Loucy (cell line): Measurements from ENCODE around the gene ERFL.

ENCODE experiments used
- H2AFZ ChIP-seq: fragments of 200-600 bp; sonication (generic); 2 replicates; pipeline ENCODE4 v1.6.0; 2016; ENCODE audit warnings: antibody characterized with exemption, mild to moderate bottlenecking, low read length, moderate library complexity
- H3F3A ChIP-seq: fragments of 200-600 bp; 2 replicates; pipeline ENCODE4 v1.6.0; 2016; ENCODE audit warnings: antibody characterized with exemption, low read depth, mild to moderate bottlenecking
- H3K27me3 ChIP-seq: fragments of 200-600 bp; sonication (generic); 2 replicates; pipeline ENCODE4 v1.6.1; 2014; ENCODE audit warnings: low read length, mild to moderate bottlenecking; ENCODE audit not compliant: insufficient read depth, poor library complexity, severe bottlenecking
- H3K36me3 ChIP-seq: fragments of 200-600 bp; sonication (generic); 2 replicates; pipeline ENCODE4 v1.6.1; 2016; ENCODE audit warnings: low read length; ENCODE audit not compliant: insufficient read depth
- H3K4me1 ChIP-seq: fragments of 200-600 bp; sonication (generic); 2 replicates; pipeline ENCODE4 v1.5.1; 2014; ENCODE audit warnings: low read length, mild to moderate bottlenecking; ENCODE audit not compliant: insufficient read depth, poor library complexity, severe bottlenecking
- H3K4me2 ChIP-seq: fragments of 200-600 bp; sonication (generic); 2 replicates; pipeline ENCODE4 v1.6.0; 2014; ENCODE audit warnings: antibody characterized with exemption, low read length, low read depth, mild to moderate bottlenecking; ENCODE audit not compliant: poor library complexity, severe bottlenecking
- H3K4me3 ChIP-seq: fragments of 200-600 bp; sonication (generic); 2 replicates; pipeline ENCODE4 v1.5.1; 2014; ENCODE audit warnings: low read length, mild to moderate bottlenecking, mixed read lengths; ENCODE audit not compliant: poor library complexity, severe bottlenecking
- H3K79me2 ChIP-seq: fragments of 200-600 bp; sonication (generic); 2 replicates; pipeline ENCODE4 v1.6.1; 2014; ENCODE audit warnings: low read length; ENCODE audit not compliant: insufficient read depth
- H3K9ac ChIP-seq: fragments of 200-600 bp; sonication (generic); 2 replicates; pipeline ENCODE4 v1.6.0; 2014; ENCODE audit warnings: mild to moderate bottlenecking, low read depth, low read length, moderate library complexity; ENCODE audit not compliant: poor library complexity, severe bottlenecking
- H3K9me2 ChIP-seq: fragments of 200-600 bp; sonication (generic); replicated peaks from 2 replicates; pipeline ENCODE4 v1.6.1; 2016; ENCODE audit warnings: low read depth, low read length, mixed read lengths
- H3K9me3 ChIP-seq: fragments of 200-600 bp; sonication (generic); 2 replicates; pipeline ENCODE4 v1.6.1; 2014; ENCODE audit warnings: mild to moderate bottlenecking, antibody characterized with exemption, low read length, low read depth; ENCODE audit not compliant: insufficient read depth
- H4K20me1 ChIP-seq: fragments of 200-600 bp; sonication (generic); 2 replicates; pipeline ENCODE4 v1.6.0; 2014; ENCODE audit warnings: antibody characterized with exemption, low read length, mild to moderate bottlenecking; ENCODE audit not compliant: insufficient read depth, poor library complexity, severe bottlenecking
- EZH2phosphoT487 ChIP-seq: fragments of 200-600 bp; IDR thresholded peaks from 2 replicates; pipeline ENCODE4 v1.6.1; 2018; ENCODE audit warnings: antibody characterized with exemption, mild to moderate bottlenecking, moderate library complexity, borderline replicate concordance
- TF ChIP-seq, protein P1 (sequence below): fragments of 200-600 bp; sonication (generic); conservative IDR thresholded peaks from 2 replicates; pipeline ENCODE4 v1.5.1; 2014; ENCODE audit warnings: mild to moderate bottlenecking, antibody characterized with exemption, low read length

Gene ERFL

DNA sequence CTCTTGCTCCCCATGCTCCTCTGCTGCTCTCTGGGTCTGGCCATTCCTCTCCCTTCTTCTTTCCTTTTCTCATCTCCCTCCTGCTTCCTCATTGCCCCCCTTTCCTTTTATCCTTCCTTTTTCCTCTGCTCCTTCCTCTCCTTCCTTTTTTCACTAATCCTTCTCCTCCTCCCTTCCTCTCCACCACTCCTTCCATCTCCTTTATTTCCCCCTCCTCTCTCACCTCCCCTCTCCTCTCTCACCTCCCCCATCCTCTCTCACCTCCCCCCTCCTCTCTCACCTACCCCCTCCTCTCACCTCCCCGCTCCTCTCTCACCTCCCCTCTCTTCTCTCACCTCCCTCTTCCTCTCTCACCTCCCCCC, 31.7 kb downstream of the ERFL start:
- no peaks in the 10 kb centered on the region for H3K27me3 ChIP-seq
- H3K4me2 ChIP-seq, result no peak overlapping the region
- no peak overlapping the region for H3K9ac ChIP-seq
- no peak overlapping the region for H2AFZ ChIP-seq
- peaks cover 43% of the 10 kb centered on the region; the same call in 1 of the 2 replicates for H3K36me3 ChIP-seq
- H3F3A ChIP-seq, result no peaks in the 10 kb centered on the region
- peaks cover 6% of the 10 kb centered on the region for H3K4me1 ChIP-seq
- H4K20me1 ChIP-seq, result peaks cover 4% of the 10 kb centered on the region
- no peak overlapping the region for H3K4me3 ChIP-seq
- H3K79me2 ChIP-seq, result peaks cover 3% of the 10 kb centered on the region; the same call in 1 of the 2 replicates
- no peaks in the 10 kb centered on the region for H3K9me3 ChIP-seq
- TF ChIP-seq, protein P1, sequence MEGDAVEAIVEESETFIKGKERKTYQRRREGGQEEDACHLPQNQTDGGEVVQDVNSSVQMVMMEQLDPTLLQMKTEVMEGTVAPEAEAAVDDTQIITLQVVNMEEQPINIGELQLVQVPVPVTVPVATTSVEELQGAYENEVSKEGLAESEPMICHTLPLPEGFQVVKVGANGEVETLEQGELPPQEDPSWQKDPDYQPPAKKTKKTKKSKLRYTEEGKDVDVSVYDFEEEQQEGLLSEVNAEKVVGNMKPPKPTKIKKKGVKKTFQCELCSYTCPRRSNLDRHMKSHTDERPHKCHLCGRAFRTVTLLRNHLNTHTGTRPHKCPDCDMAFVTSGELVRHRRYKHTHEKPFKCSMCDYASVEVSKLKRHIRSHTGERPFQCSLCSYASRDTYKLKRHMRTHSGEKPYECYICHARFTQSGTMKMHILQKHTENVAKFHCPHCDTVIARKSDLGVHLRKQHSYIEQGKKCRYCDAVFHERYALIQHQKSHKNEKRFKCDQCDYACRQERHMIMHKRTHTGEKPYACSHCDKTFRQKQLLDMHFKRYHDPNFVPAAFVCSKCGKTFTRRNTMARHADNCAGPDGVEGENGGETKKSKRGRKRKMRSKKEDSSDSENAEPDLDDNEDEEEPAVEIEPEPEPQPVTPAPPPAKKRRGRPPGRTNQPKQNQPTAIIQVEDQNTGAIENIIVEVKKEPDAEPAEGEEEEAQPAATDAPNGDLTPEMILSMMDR, result no peak
- TF ChIP-seq EZH2phosphoT487, result no peak
- H3K9me2 ChIP-seq, result no peaks in the 10 kb centered on the region

DNA sequence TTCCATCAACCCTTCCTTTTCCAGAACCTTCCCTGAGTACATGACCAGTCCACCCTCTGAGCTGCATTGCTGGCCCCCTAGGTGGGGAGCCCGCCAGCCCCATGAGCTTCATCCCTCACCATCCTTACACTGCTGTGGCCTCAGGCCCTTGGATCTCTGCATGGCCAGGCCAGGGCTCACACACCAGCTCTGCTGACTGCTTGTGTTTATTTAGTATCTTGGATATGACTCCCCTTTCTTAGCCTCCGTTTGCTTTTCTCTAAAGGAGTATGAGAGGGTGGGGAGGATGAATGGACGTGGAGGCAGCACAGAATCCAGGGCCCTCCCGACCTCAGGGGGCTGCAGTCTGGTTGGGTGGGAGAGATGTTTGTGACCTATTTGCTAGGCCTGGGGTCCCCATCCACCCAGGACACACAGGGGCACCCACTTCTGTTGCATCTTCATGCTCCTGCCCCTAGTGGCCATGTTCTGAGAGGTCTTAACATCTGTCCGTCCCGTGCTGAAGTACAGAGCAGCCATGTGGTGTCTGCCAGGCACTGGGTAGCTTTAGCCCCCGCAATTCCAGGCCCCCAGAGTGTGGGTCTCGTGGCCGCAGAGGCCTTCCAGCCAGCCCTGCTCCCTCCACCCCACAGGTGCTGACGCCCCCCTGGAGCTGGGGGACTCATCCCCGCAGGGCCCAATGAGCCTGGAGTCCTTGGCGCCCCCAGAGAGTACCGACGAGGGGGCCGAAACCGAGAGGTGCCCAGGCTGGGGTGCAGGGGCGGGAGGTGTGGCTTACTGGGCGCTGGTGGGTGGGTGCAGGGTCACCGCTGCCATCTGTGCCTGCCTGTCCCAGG, 32.3 kb downstream of the ERFL start:
- Histone ChIP-seq H3K36me3 (peaks cover 41% of the 10 kb centered on the region; the same call in 1 of the 2 replicates), H4K20me1 (peaks cover 4% of the 10 kb centered on the region), H3K9me2 (no peaks in the 10 kb centered on the region), H3F3A (no peaks in the 10 kb centered on the region), H3K79me2 (peaks cover 3% of the 10 kb centered on the region; the same call in 1 of the 2 replicates), H3K9me3 (no peaks in the 10 kb centered on the region), H3K27me3 (no peaks in the 10 kb centered on the region), H3K4me3 (no peak overlapping the region), H3K9ac (no peak overlapping the region), H2AFZ (no peak overlapping the region), H3K4me1 (peaks cover 7% of the 10 kb centered on the region), H3K4me2 (no peak overlapping the region)
- TF ChIP-seq EZH2phosphoT487, result no peak
- TF ChIP-seq, protein P1, result peak; percentile 49

DNA sequence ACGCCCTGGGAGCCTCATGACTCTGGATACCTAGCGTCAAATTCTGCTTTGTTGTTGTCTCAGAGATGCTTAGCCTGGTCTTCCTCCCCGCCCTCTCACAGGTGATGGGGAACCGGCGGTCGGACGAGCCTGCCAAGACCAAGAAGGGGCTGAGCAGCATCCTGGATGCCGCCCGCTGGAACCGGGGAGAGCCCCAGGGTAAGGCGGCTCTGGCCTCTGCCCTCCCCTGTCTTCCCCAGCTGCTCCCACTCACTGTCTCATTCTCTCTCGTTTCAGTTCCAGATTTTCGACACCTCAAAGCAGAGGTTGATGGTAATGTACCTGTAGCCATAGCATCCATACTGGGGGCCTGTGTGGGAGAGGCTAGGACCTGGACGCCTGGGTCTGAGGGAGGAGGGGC, 33.9 kb downstream of the ERFL start:
- H3K9me2 ChIP-seq, result no peaks in the 10 kb centered on the region
- no peak overlapping the region for H3K4me2 ChIP-seq
- no peak overlapping the region for H3K9ac ChIP-seq
- H3K4me3 ChIP-seq, result no peak overlapping the region
- no peaks in the 10 kb centered on the region for H3K27me3 ChIP-seq
- H2AFZ ChIP-seq, result no peak overlapping the region
- H3K4me1 ChIP-seq, result peaks cover 12% of the 10 kb centered on the region
- H3F3A ChIP-seq, result no peaks in the 10 kb centered on the region
- peaks cover 13% of the 10 kb centered on the region for H3K79me2 ChIP-seq
- H3K9me3 ChIP-seq, result no peaks in the 10 kb centered on the region
- TF ChIP-seq, protein P1, result no peak
- no peak for TF ChIP-seq EZH2phosphoT487
- H3K36me3 ChIP-seq, result peaks cover 38% of the 10 kb centered on the region; the same call in 1 of the 2 replicates
- peaks cover 4% of the 10 kb centered on the region for H4K20me1 ChIP-seq
